IPS-11a (cell line): ENCODE data around the gene FBXW12.

Source experiments
- H3K4me3 ChIP-seq: one replicate; pipeline ENCODE4 v1.5.1; 2013; ENCODE audit warnings: low read depth, low read length, control low read depth

Gene FBXW12

DNA sequence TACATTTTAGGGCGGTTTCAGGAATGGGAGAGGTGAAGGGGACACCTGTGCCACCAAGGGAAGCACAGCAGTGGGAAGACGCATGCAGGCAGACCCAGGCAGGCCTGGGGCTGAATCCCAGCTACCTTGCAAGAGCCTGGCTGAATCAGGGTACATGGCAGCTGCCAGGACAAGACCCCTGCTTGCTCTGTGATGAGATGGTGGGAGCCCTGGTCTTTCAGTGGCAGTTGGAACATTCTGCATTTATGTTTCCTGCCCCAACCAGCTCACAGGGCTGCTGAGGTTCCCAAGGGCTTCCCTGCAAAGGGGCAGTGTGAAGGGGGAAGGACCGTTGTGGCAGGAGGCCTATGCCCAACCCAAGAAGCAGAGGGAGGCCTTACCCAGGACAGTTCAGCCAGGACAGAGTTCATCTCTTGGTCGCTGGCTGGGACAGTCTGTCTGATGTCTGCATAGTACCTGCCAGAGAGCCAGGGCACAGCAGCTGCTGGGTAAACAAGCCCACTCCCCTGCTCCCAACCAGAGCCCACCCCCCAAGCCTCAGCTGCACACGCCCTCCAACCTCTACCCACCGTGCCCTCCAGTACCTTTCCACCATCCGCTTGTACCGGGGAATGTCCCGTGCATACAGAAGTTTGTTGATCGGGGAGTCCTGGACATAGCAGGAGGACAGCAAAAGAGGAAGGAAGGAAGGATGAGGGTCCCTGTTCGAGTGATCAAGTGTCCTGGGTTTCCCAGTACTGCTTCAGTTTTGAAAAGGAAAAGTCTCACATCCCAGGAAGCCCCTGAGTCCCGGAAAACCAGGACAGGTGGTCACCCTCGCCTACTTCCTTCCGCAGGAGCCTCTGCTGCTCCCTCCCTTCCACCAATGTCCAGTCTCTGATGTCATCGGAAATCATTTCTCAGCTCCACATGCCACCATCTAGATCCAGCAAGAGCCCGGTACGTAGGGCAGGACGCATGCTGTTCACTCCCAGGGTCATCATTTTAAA lies 34.7 kb downstream of the FBXW12 start:
- no peak overlapping the region for H3K4me3 ChIP-seq

DNA sequence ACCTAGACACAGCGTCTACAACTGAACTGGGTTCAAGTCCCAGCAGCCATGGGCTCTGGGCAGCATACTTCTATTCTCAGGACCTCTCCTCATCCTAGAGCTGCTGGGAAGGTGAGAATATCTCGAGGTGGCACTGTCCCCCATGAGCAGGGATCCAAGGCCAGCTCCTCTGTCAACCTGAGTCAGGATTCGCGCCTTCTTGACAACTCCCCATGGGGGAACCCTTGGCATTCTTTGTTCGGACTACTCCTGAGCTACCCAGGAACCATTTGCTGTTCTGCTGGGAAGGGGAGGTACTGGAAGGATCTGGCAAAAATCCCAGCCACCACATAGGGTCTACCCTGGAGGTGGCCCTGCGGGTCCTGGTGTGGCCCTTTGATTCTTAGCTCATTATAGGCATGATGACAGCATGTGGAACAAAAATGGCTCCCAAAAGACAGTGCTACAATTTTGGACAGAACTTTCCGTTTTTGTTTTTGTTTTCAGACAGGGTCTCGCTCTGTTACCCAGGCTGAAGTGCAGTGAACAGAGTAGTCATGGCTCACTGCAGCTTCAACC lies 35.6 kb downstream of the FBXW12 start:
- H3K4me3 ChIP-seq, result no peak overlapping the region

DNA sequence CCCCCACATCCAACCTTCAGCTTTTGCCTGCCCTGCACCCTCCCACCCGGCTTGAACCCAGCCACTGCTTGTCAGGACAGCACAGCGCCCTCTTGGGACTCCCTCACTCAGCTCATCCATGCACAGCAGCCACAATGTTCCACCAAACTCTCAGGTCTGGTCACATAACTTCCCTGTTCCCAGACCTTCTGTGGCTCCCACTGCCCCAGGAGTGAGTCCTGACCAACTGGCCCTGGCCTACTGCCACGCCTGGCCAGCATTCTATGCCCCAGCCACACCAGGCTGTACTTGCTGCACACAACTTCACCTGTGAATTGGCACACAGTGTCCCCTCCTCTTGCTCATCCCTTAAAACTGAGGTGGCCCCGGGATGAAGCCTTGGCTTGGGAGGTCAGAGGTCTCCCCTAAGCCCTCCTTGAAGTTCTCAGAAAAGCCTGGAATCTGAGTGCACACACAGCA lies 36.8 kb downstream of the FBXW12 start:
- no peak overlapping the region for H3K4me3 ChIP-seq

DNA sequence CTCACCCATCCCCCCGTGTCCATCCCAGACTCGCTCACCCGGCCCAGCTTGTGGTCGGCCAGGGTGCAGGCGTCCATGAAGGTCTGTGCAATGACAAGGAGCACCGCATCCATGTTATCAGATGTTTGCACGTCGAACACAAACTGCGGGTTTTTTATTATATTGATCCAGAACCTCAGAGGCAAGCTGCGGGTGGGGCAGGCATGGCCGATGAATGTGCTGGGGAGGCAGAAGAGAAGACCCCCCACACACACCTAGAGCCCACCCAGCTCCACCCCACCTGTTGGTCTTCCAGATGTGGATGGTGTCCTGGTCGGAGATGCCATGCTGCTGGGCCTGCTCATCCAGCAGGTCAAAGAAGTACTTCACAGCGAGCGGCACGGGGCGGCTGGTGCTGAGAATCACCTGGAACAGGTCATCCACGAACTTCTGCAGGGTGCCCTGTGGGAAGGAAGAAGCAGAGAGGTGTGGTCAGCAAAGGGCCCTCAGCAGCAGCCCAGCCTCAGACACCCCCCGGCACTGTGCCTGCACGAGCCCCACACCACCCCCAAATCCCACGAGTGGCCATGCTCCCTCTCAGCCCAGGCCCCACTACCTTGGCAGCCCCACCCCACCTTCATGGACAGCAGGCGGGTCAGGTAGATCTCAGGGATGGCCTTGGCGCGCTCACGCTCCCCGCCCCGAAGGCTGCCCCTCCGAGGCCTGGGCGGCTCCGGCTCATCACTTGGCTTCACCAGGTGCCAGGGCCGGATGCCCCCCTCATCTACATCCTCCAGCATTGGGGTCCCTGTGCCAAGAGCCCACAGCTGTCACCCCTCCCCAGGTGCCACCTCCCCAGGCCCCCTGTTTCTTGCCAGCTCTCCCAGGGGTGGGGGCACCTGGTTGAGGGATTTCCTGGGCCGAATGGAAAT lies 37.5 kb downstream of the FBXW12 start:
- no peak overlapping the region for H3K4me3 ChIP-seq

GRCh38 chr3:48410205-48411040 lies 38.4 kb downstream of the FBXW12 start:
- H3K4me3 ChIP-seq, result no peak overlapping the region

GRCh38 chr3:48411041-48411588 lies 39.1 kb downstream of the FBXW12 start:
- no peak overlapping the region for H3K4me3 ChIP-seq

DNA sequence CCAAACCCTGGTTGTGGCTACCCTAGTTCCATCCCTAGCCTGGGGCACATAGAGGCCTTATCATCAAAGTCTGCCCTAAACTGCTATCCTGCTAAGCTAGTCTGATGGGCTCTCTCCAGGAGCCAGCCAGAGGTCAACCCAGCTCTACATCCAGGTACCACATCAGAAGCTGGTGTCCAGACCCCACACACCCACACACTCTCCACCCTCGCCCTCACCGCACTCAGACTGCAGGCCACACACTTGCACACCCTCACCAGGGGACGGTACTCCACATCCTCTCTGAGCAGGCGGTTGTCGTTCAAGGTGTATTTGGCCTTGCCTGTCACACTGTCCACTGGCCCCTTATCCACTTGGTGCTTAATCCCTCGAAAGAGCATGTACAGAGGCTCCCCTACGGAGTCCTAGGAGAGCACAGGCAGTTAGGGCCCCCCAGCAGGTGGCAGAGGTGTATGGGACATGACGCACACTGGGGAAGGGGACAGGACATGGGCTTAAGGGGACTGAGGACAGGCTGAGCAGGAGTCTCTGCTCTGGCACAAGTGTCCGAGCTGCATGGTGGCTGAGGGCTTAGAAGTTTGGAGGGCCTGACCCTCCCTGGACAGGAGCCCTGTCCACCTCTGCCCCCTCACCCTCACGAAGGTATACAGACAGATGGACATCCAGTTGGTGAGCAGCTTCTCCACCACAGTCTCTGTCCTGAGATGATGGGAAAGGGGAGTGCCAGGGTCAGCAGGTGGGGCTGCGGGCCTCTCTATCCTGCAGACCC lies 39.8 kb downstream of the FBXW12 start:
- H3K4me3 ChIP-seq, result no peak overlapping the region

- H3K4me3 ChIP-seq, result no peak overlapping the region
Measured at GRCh38 chr3:48412375-48413001, 40.5 kb downstream of the FBXW12 start.

DNA sequence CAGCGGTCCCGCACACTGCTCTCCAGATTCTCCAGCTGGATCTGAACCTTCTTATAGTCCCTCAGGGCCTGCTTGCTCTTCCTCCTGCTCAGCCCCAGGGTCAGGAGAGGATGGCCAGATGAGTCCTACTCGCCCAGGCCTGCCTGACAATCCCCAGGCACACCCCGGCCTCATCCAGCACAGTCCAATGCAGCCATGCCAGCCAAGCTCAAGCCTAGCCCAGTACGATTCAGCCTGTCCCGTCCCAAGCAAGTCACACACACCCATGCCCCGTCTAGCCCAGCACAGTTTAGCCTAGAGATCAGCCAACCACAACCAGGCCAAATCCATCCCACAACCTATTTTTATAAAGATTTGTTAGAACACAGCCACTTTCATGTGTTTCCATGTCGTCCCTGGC lies 41.1 kb downstream of the FBXW12 start:
- no peak overlapping the region for H3K4me3 ChIP-seq

DNA sequence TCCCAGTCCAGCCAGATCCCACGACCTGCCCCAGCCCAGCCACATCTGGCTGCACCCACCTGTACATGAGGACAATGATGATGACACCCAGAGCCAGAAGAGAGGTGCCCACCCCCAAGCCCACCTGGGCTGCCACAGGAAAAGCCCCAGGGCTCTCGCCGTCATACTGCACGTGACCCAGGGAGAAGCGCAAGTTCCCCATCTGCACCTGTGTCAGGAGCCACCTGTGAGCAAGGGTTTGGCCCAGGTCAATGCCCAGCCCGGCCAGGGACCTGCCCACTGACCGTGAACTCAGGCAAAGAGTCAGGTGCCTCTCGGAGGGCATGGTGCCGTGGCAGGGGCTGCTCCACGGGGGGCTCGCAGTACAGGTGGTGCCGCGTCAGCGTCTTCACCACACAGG lies 41.6 kb downstream of the FBXW12 start:
- H3K4me3 ChIP-seq, result no peak overlapping the region

GRCh38 chr3:48414376-48415250 lies 42.6 kb downstream of the FBXW12 start:
- no peak overlapping the region for H3K4me3 ChIP-seq

DNA sequence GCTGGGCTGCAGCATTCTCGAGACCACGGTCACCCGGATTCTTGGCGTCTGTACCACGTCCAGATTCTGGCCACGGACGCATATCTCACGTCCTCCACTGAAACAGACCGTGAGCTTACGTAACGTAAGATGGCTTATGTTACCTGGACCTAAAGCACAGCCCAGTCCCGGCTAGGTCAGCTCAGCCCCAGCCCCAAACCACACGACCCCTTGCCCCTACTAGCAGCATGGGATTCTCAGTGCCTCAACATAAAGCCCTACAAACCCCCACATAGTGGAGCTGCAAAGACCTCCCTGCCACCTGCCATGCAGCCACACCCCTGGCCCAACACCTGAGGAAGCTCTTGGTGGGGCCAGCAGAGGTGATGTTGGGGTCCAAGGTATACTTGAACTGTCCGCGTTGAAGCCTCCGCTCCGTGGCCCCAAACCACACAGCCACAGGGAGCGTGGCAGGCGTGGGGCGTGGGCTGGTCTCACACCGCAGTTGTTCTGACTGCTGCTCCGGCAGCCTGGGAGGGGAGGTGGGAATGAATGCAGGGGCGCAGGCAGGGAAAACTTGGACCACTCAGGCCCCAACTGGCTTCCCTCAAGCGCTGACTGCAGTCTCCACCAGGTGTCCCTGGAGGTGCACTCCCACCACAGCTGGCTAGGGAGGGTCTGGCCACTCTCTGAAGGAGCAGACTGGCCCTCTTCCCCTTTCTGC lies 43.4 kb downstream of the FBXW12 start:
- H3K4me3 ChIP-seq, result no peak overlapping the region

- H3K4me3 ChIP-seq, result no peak overlapping the region
Measured at GRCh38 chr3:48416091-48416505, 44.1 kb downstream of the FBXW12 start.

GRCh38 chr3:48416546-48416945 lies 44.5 kb downstream of the FBXW12 start:
- no peak overlapping the region for H3K4me3 ChIP-seq

DNA sequence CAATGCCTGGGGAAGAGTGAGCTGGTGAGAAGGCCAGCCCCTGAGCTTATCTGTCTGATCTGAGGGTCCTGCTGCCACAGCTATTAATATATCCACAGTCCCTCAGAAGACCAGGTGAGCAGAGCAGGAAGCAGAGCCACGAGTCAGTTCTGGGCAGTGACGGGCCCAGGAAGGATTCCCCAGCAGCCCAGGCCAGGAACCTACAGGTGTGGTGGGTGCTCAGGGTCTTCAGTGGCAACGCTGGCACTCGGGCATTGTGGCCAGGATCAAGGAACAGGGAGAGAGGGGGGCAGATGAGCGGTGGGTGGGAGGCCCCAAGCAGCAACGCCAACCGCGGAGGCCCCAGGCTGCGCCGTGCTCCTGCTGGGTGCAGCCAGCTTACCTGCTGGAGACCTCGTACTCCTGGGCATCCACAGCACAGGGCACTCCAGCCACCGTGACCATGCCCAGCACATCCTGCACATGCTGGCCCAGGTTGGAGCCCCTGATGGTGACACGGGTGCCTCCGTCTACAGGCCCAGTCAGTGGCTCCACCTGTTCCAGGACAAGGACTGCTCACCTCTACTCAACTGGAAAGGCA lies 45.6 kb downstream of the FBXW12 start:
- H3K4me3 ChIP-seq, result no peak overlapping the region

- no peak overlapping the region for H3K4me3 ChIP-seq
Measured at GRCh38 chr3:48418140-48418539, 46.1 kb downstream of the FBXW12 start.

- H3K4me3 ChIP-seq, result no peak overlapping the region
Measured at GRCh38 chr3:48418651-48419050, 46.6 kb downstream of the FBXW12 start.
